Suprapubic skin (tissue), 4 donors: ENCODE measurements around the gene NHLRC2. TPM values are rescaled to one million over a fixed set of nuclear protein-coding genes. Genes with fewer than 3 reads are reported as not detected.

Source experiments
- DNase-seq, 2 donors: peaks; one replicate each; pipeline ENCODE4 v3.0.0-alpha.2; 2019; ENCODE audit warnings: low spot score in 2 of 2
- H3K27ac ChIP-seq: fragments of 200-600 bp; sonication (generic); one replicate; pipeline ENCODE4 v1.5.1; 2019
- H3K27me3 ChIP-seq: fragments of 200-600 bp; sonication (generic); one replicate; pipeline ENCODE4 v1.5.1; 2019
- H3K36me3 ChIP-seq: fragments of 200-600 bp; sonication (generic); one replicate; pipeline ENCODE4 v1.5.1; 2019
- H3K4me1 ChIP-seq: fragments of 200-600 bp; sonication (generic); one replicate; pipeline ENCODE4 v1.5.1; 2019
- H3K4me3 ChIP-seq: fragments of 200-600 bp; sonication (generic); one replicate; pipeline ENCODE4 v1.5.1; 2019; ENCODE audit warnings: mild to moderate bottlenecking
- H3K9me3 ChIP-seq: fragments of 200-600 bp; sonication (generic); one replicate; pipeline ENCODE4 v1.5.1; 2019
- CTCF ChIP-seq, 2 donors: fragments of 200-600 bp in 1 of 2; fragments of 450-650 bp in 1 of 2; sonication (generic) in 1 of 2; IDR thresholded peaks; one replicate each; pipeline ENCODE4 v1.5.1; 2016 to 2019; ENCODE audit warnings: antibody characterized with exemption in 2 of 2, mild to moderate bottlenecking in 1 of 2, moderate library complexity in 1 of 2
- EP300 ChIP-seq: sonication (generic); formaldehyde crosslinking; IDR thresholded peaks from one replicate; pipeline ENCODE4 v1.6.1; 2017; ENCODE audit warnings: antibody characterized with exemption
- POLR2A ChIP-seq, 2 donors: fragments of 450-650 bp; IDR thresholded peaks; one replicate each; pipeline ENCODE4 v1.6.1; 2017; ENCODE audit warnings: antibody characterized with exemption in 2 of 2, mild to moderate bottlenecking in 2 of 2, moderate library complexity in 2 of 2
- POLR2AphosphoS5 ChIP-seq, 3 donors: sonication (generic); formaldehyde crosslinking; IDR thresholded peaks; one replicate each; pipeline ENCODE4 v1.6.1; 2017; ENCODE audit warnings: antibody characterized with exemption in 3 of 3
- WGBS: methylation state at CpG from one replicate; pipeline ENCODE4 v1.1.5; 2018; 5-methylcytosine and 5-hydroxymethylcytosine counted together
- total RNA-seq, 4 donors: library from RNA; depleted of rRNA; stranded (reverse); fragments of >200 nt; gene quantifications; one replicate each; pipeline ENCODE4 v1.1.0, GENCODE V29; 2016

NHLRC2 gene
- total RNA-seq, 4 donors from 2014 or later: 35.3 to 49.6 (median 42.3) TPM

GRCh38 chr10:113945687-113946085 lies 91.2 kb downstream of the NHLRC2 start:
- TF ChIP-seq POLR2AphosphoS5 (IDR thresholded peaks at IDR 0.05) (no peak), CTCF (IDR thresholded peaks at IDR 0.05) (no peak), EP300 (no peak)
- Histone ChIP-seq H3K4me3 (no peak overlapping the region), H3K27ac (no peak overlapping the region), H3K36me3 (no peaks in the 10 kb centered on the region), H3K9me3 (no peaks in the 10 kb centered on the region), H3K27me3 (no peaks in the 10 kb centered on the region), H3K4me1 (peaks cover 9% of the 10 kb centered on the region)
- WGBS: 93% methylated on average over 4 of the region's 4 CpGs
- no peak for DNase-seq

- WGBS: 59% methylated on average over 12 of the region's 12 CpGs
Observed at GRCh38 chr10:113947184-113948041, 93.0 kb downstream of the NHLRC2 start.

GRCh38 chr10:113948048-113948447 lies 93.6 kb downstream of the NHLRC2 start:
- Histone ChIP-seq H3K27me3 (no peaks in the 10 kb centered on the region), H3K4me1 (peaks cover 9% of the 10 kb centered on the region), H3K27ac (no peak overlapping the region), H3K36me3 (no peaks in the 10 kb centered on the region), H3K4me3 (no peak overlapping the region), H3K9me3 (no peaks in the 10 kb centered on the region)
- no peak for DNase-seq
- no peak for TF ChIP-seq POLR2AphosphoS5 (IDR thresholded peaks at IDR 0.05)
- no peak for TF ChIP-seq EP300
- TF ChIP-seq CTCF (IDR thresholded peaks at IDR 0.05): no peak
- TF ChIP-seq POLR2A (IDR thresholded peaks at IDR 0.05): no peak
- 55% methylated on average over 4 of the region's 4 CpGs for WGBS

More at GRCh38 chr10:113947184-113948041, 93.0 kb downstream of the NHLRC2 start:
- DNase-seq: no peak
- H3K27ac ChIP-seq: no peak overlapping the region
- H3K4me1 ChIP-seq: peaks cover 9% of the 10 kb centered on the region
- no peak overlapping the region for H3K4me3 ChIP-seq
- no peaks in the 10 kb centered on the region for H3K9me3 ChIP-seq
- H3K36me3 ChIP-seq: no peaks in the 10 kb centered on the region
- no peak for TF ChIP-seq CTCF (IDR thresholded peaks at IDR 0.05)
- TF ChIP-seq EP300: no peak
- no peak for TF ChIP-seq POLR2A (IDR thresholded peaks at IDR 0.05)
- no peak for TF ChIP-seq POLR2AphosphoS5 (IDR thresholded peaks at IDR 0.05)
- H3K27me3 ChIP-seq: no peaks in the 10 kb centered on the region

- H3K4me3 ChIP-seq: no peak overlapping the region
- DNase-seq: no peak
- no peak overlapping the region for H3K27ac ChIP-seq
- H3K36me3 ChIP-seq: no peaks in the 10 kb centered on the region
- H3K9me3 ChIP-seq: no peaks in the 10 kb centered on the region
- no peaks in the 10 kb centered on the region for H3K27me3 ChIP-seq
- TF ChIP-seq EP300 (no peak), POLR2AphosphoS5 (IDR thresholded peaks at IDR 0.05) (no peak), CTCF (IDR thresholded peaks at IDR 0.05) (no peak), POLR2A (IDR thresholded peaks at IDR 0.05) (no peak)
- H3K4me1 ChIP-seq: peaks cover 9% of the 10 kb centered on the region
Observed at GRCh38 chr10:113950268-113950667, 95.8 kb downstream of the NHLRC2 start.

GRCh38 chr10:113953505-113954272 lies 99.2 kb downstream of the NHLRC2 start:
- TF ChIP-seq POLR2AphosphoS5 (IDR thresholded peaks at IDR 0.05) (no peak), POLR2A (IDR thresholded peaks at IDR 0.05) (no peak), CTCF (IDR thresholded peaks at IDR 0.05) (no peak), EP300 (no peak)
- H3K4me1 ChIP-seq: peaks cover 12% of the 10 kb centered on the region
- H3K27ac ChIP-seq: no peak overlapping the region
- 80% methylated on average over 2 of the region's 2 CpGs for WGBS
- no peaks in the 10 kb centered on the region for H3K9me3 ChIP-seq
- H3K27me3 ChIP-seq: no peaks in the 10 kb centered on the region
- DNase-seq: no peak
- no peaks in the 10 kb centered on the region for H3K36me3 ChIP-seq
- no peak overlapping the region for H3K4me3 ChIP-seq
